Measurements from ENCODE around the gene KANK4. TPM values are rescaled to one million over a fixed set of nuclear protein-coding genes. Genes with fewer than 3 reads are reported as not detected.

Gene KANK4
- total and polyA plus RNA-seq, 2 of the 8 experiments (the other 6 are each of a cell fraction or from before 2014, with no cell fraction given) = 0.22 to 0.26 TPM

- H3K27me3 ChIP-seq (replicated peaks in 1 of 4; ENCODE audit: control insufficient read depth in 3 of 4, extremely low read depth in 1 of 4, insufficient read depth in 3 of 4, low read length in 3 of 4) = no peaks in the 10 kb centered on the region
- no peaks in the 10 kb centered on the region; a peak in 1 of 7 replicates for H3K4me1 ChIP-seq (replicated peaks in 1 of 4; ENCODE audit: control insufficient read depth in 3 of 4, insufficient read depth in 4 of 4, low read length in 3 of 4)
- no peaks in the 10 kb centered on the region for H3K79me1 ChIP-seq (ENCODE audit: low read depth, low read length)
- no peak overlapping the region for H2AFZ ChIP-seq (ENCODE audit: low read length)
- no peak overlapping the region for H2BK12ac ChIP-seq (ENCODE audit: low read depth, low read length)
- no peak overlapping the region for H4K91ac ChIP-seq (replicated peaks; ENCODE audit: insufficient read length, low read length)
- ChIA-PET CTCF (ENCODE audit: partially characterized antibody) (interaction anchor here (0.5 to 4.7 kb wide), 2 partner anchors 12 to 131 kb away, joined by 3 to 19 read pairs; no protein-coding TSS in a partner anchor), POLR2A (ENCODE audit: partially characterized antibody) (no interaction called here)
- H2AK5ac ChIP-seq (ENCODE audit: low read depth, low read length) = no peak overlapping the region
- no peak overlapping the region for H3K18ac ChIP-seq (ENCODE audit: extremely low read depth, low read length)
- DNase-seq (ENCODE audit: low read depth in 1 of 2, low spot score in 2 of 2) (no peak), FAIRE-seq (no peak)
- H3K23ac ChIP-seq (ENCODE audit: insufficient read length) = no peak overlapping the region
- no peaks in the 10 kb centered on the region for H4K20me1 ChIP-seq (replicated peaks in 1 of 2; ENCODE audit: control insufficient read depth in 1 of 2, insufficient read depth in 2 of 2, low read length in 2 of 2)
- H3K9ac ChIP-seq (replicated peaks in 1 of 4; ENCODE audit: extremely low read depth in 1 of 4, low read depth in 3 of 4, low read length in 3 of 4) = no peak overlapping the region
- no peak overlapping the region for H2BK15ac ChIP-seq (ENCODE audit: low read length)
- H3K4ac ChIP-seq (replicated peaks; ENCODE audit: insufficient read length, low read depth, low read length) = no peak overlapping the region
- H3K36me3 ChIP-seq (ENCODE audit: control insufficient read depth in 2 of 4, insufficient read depth in 4 of 4, low read length in 3 of 4) = no peaks in the 10 kb centered on the region
- no peak overlapping the region for H3K14ac ChIP-seq (ENCODE audit: insufficient read length)
- no peak overlapping the region for H2BK20ac ChIP-seq (ENCODE audit: low read length)
- no peak overlapping the region for H3K4me3 ChIP-seq (ENCODE audit: extremely low read depth in 1 of 4, insufficient read depth in 2 of 4, low read depth in 3 of 4, low read length in 4 of 4)
- H3K27ac ChIP-seq (ENCODE audit: low read depth, low read length) = no peak overlapping the region
- H3K9me3 ChIP-seq (ENCODE audit: insufficient read depth in 2 of 2, low read depth in 1 of 2, low read length in 1 of 2) = no peaks in the 10 kb centered on the region
- 90% methylated on average over 4 of the region's 4 CpGs; no CpG with 5 or more reads in 1 of the 2 experiments for WGBS, 2 experiments (ENCODE audit: extremely low coverage in 1 of 2, insufficient coverage in 1 of 2, insufficient read length in 1 of 2, insufficient replicate concordance in 2 of 2, low coverage in 1 of 2, low lambda C conversion rate in 2 of 2, missing lambda C conversion rate in 1 of 2)
- no peak overlapping the region for H4K5ac ChIP-seq (ENCODE audit: insufficient read length, low read depth, low read length)
- no peaks in the 10 kb centered on the region for H3K79me2 ChIP-seq (ENCODE audit: control insufficient read depth in 1 of 2, insufficient read depth in 2 of 2, low read length in 2 of 2)
- no peak overlapping the region for H2BK5ac ChIP-seq (ENCODE audit: low read depth, low read length)
- H3K4me2 ChIP-seq (ENCODE audit: insufficient read depth in 1 of 2, low read depth in 2 of 2, low read length in 2 of 2) = no peak overlapping the region
- H2BK120ac ChIP-seq (replicated peaks; ENCODE audit: low read depth, low read length) = no peak overlapping the region
- H3K23me2 ChIP-seq (ENCODE audit: low read depth, low read length) = peaks cover 5% of the 10 kb centered on the region; the same call in 1 of the 2 replicates
- H3K56ac ChIP-seq (replicated peaks; ENCODE audit: insufficient read length, low read depth, low read length) = no peak overlapping the region
- H4K8ac ChIP-seq (ENCODE audit: extremely low read depth, insufficient read depth, low read length) = no peak overlapping the region
- TF ChIP-seq BACH1 (IDR thresholded peaks at IDR 0.05; ENCODE audit: low read length) (no peak), SIN3A (conservative IDR thresholded peaks at IDR 0.05 in 1 of 2, IDR thresholded peaks at IDR 0.05 in 1 of 2; ENCODE audit: low read depth in 1 of 2, low read length in 2 of 2) (no peak), EGR1 (IDR thresholded peaks at IDR 0.05; ENCODE audit: borderline replicate concordance, low read depth, low read length) (no peak), PHF8 (conservative IDR thresholded peaks at IDR 0.05; ENCODE audit: low read depth, low read length) (no peak), CBX5 (IDR thresholded peaks at IDR 0.05; ENCODE audit: low read depth, low read length) (no peak), RNF2 (IDR thresholded peaks at IDR 0.05; ENCODE audit: borderline replicate concordance, low read depth, low read length, missing control alignments, poor library complexity, severe bottlenecking) (no peak), ATF2 (IDR thresholded peaks at IDR 0.05; ENCODE audit: low read length) (no peak), KDM1A (IDR thresholded peaks at IDR 0.05; ENCODE audit: borderline replicate concordance, low read length) (no peak), POLR2AphosphoS5 (IDR thresholded peaks at IDR 0.05; ENCODE audit: low read depth, low read length) (no peak), SAP30 (IDR thresholded peaks at IDR 0.05; ENCODE audit: insufficient read depth, insufficient replicate concordance, low read length) (no peak), RBBP5 (IDR thresholded peaks at IDR 0.05; ENCODE audit: borderline replicate concordance, low read depth, low read length) (no peak), SP2 (IDR thresholded peaks at IDR 0.05; ENCODE audit: low read length) (no peak)
Measured at GRCh38 chr1:62346886-62347285, 27.7 kb upstream of the KANK4 start.

All from H1 (cell line).